Suprapubic skin (tissue), 4 donors: Measurements from ENCODE around the gene SPOCK1. TPM values are rescaled to one million over a fixed set of nuclear protein-coding genes. Genes with fewer than 3 reads are reported as not detected.

Experiments
- DNase-seq, 2 donors: peaks; one replicate each; pipeline ENCODE4 v3.0.0-alpha.2; 2019; ENCODE audit warnings: low spot score in 2 of 2
- H3K27ac ChIP-seq: fragments of 200-600 bp; sonication (generic); one replicate; pipeline ENCODE4 v1.5.1; 2019
- H3K27me3 ChIP-seq: fragments of 200-600 bp; sonication (generic); one replicate; pipeline ENCODE4 v1.5.1; 2019
- H3K36me3 ChIP-seq: fragments of 200-600 bp; sonication (generic); one replicate; pipeline ENCODE4 v1.5.1; 2019
- H3K4me1 ChIP-seq: fragments of 200-600 bp; sonication (generic); one replicate; pipeline ENCODE4 v1.5.1; 2019
- H3K4me3 ChIP-seq: fragments of 200-600 bp; sonication (generic); one replicate; pipeline ENCODE4 v1.5.1; 2019; ENCODE audit warnings: mild to moderate bottlenecking
- H3K9me3 ChIP-seq: fragments of 200-600 bp; sonication (generic); one replicate; pipeline ENCODE4 v1.5.1; 2019
- CTCF ChIP-seq, 2 donors: fragments of 200-600 bp in 1 of 2; fragments of 450-650 bp in 1 of 2; sonication (generic) in 1 of 2; IDR thresholded peaks; one replicate each; pipeline ENCODE4 v1.5.1; 2016 to 2019; ENCODE audit warnings: antibody characterized with exemption in 2 of 2, mild to moderate bottlenecking in 1 of 2, moderate library complexity in 1 of 2
- EP300 ChIP-seq: sonication (generic); formaldehyde crosslinking; IDR thresholded peaks from one replicate; pipeline ENCODE4 v1.6.1; 2017; ENCODE audit warnings: antibody characterized with exemption
- POLR2A ChIP-seq, 2 donors: fragments of 450-650 bp; IDR thresholded peaks; one replicate each; pipeline ENCODE4 v1.6.1; 2017; ENCODE audit warnings: antibody characterized with exemption in 2 of 2, mild to moderate bottlenecking in 2 of 2, moderate library complexity in 2 of 2
- POLR2AphosphoS5 ChIP-seq, 3 donors: sonication (generic); formaldehyde crosslinking; IDR thresholded peaks; one replicate each; pipeline ENCODE4 v1.6.1; 2017; ENCODE audit warnings: antibody characterized with exemption in 3 of 3
- WGBS: methylation state at CpG from one replicate; pipeline ENCODE4 v1.1.5; 2018; 5-methylcytosine and 5-hydroxymethylcytosine counted together
- total RNA-seq, 4 donors: library from RNA; depleted of rRNA; stranded (reverse); fragments of >200 nt; gene quantifications; one replicate each; pipeline ENCODE4 v1.1.0, GENCODE V29; 2016

Gene SPOCK1
- total RNA-seq, 4 donors from 2014 or later = 3.9 to 11.6 (median 5.4) TPM

DNA sequence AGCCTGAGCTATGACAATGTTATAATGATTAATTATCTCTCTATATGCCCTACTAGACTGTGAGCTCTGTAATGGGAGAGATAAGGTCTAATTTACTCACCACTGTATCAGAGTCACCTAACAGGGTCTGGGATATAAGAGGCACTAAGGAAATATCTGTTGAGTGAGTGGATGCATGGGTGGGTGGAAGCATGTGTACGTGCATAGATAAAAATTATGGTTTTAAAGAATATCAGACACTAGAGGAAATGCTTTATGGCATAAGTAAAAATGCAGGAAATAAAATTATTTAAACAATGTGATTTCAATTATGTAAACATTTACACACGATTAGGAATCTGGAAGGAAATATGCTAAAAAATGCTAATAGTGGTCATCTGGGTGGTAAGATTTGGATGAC, 137.8 kb downstream of the SPOCK1 start:
- WGBS = 71% methylated on average over 2 of the region's 2 CpGs
- Histone ChIP-seq H3K27ac (no peak overlapping the region), H3K4me1 (no peaks in the 10 kb centered on the region), H3K27me3 (no peaks in the 10 kb centered on the region), H3K9me3 (no peaks in the 10 kb centered on the region), H3K4me3 (no peak overlapping the region), H3K36me3 (no peaks in the 10 kb centered on the region)
- no peak for DNase-seq
- TF ChIP-seq CTCF (IDR thresholded peaks at IDR 0.05) = no peak
- TF ChIP-seq EP300 = no peak
- no peak for TF ChIP-seq POLR2A (IDR thresholded peaks at IDR 0.05)
- no peak for TF ChIP-seq POLR2AphosphoS5 (IDR thresholded peaks at IDR 0.05)

DNA sequence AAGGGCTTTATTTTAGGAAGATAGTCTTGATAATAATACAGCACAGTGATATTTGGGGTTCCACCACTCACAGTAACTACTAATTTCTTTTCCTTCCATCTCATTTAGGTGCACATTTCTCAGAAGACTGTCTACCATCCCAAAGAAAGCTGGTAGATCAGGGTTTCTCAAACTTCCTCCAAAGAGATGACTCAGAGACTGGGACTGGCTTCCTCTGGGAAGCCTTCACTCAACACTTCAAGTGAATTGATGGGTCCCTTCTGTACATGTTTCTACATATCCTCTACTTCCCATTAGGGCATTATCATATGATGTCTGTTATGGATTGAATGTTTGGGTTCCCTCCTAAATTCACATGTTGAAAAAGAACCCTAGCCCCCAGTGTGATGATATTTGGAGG, 138.5 kb downstream of the SPOCK1 start:
- Histone ChIP-seq H3K36me3 (no peaks in the 10 kb centered on the region), H3K9me3 (no peaks in the 10 kb centered on the region), H3K4me3 (no peak overlapping the region), H3K27ac (no peak overlapping the region), H3K4me1 (no peaks in the 10 kb centered on the region), H3K27me3 (peaks cover 3% of the 10 kb centered on the region)
- no peak for DNase-seq
- no peak for TF ChIP-seq CTCF (IDR thresholded peaks at IDR 0.05)
- TF ChIP-seq POLR2A (IDR thresholded peaks at IDR 0.05) = no peak
- TF ChIP-seq POLR2AphosphoS5 (IDR thresholded peaks at IDR 0.05) = no peak
- TF ChIP-seq EP300 = no peak

- TF ChIP-seq POLR2A (IDR thresholded peaks at IDR 0.05) (no peak), CTCF (IDR thresholded peaks at IDR 0.05) (no peak), EP300 (no peak), POLR2AphosphoS5 (IDR thresholded peaks at IDR 0.05) (no peak)
- Histone ChIP-seq H3K27me3 (peaks cover 4% of the 10 kb centered on the region), H3K36me3 (no peaks in the 10 kb centered on the region), H3K27ac (no peak overlapping the region), H3K9me3 (no peaks in the 10 kb centered on the region), H3K4me3 (no peak overlapping the region), H3K4me1 (no peaks in the 10 kb centered on the region)
- no peak for DNase-seq
These were observed 139.2 kb downstream of the SPOCK1 start for GRCh38 chr5:137359941-137360340.

DNA sequence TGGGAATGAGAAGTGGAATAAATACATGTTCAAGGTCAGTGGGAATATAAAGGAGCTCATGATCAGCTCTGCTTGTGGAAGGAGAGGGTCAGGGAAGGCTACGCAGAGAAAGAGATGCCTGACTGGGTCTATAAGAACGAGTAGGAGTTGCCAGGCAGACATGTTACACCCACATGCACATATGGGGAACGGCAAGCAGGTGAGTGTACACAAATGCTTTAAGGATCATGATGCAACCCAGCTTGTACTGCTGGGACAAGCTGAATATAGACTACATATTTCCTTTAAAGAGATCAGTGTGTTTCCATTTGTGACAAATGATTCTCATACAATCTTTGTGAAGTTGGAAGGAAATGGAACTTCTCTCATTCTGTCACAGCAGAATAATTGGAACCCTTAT, 141.7 kb downstream of the SPOCK1 start:
- no peaks in the 10 kb centered on the region for H3K4me1 ChIP-seq
- H3K4me3 ChIP-seq = no peak overlapping the region
- H3K9me3 ChIP-seq = no peaks in the 10 kb centered on the region
- WGBS = 81% methylated on average over 3 of the region's 3 CpGs
- H3K27ac ChIP-seq = no peak overlapping the region
- DNase-seq = no peak
- H3K36me3 ChIP-seq = no peaks in the 10 kb centered on the region
- TF ChIP-seq EP300 = no peak
- TF ChIP-seq POLR2AphosphoS5 (IDR thresholded peaks at IDR 0.05) = no peak
- TF ChIP-seq POLR2A (IDR thresholded peaks at IDR 0.05) = no peak
- no peak for TF ChIP-seq CTCF (IDR thresholded peaks at IDR 0.05)
- H3K27me3 ChIP-seq = peaks cover 4% of the 10 kb centered on the region

DNA sequence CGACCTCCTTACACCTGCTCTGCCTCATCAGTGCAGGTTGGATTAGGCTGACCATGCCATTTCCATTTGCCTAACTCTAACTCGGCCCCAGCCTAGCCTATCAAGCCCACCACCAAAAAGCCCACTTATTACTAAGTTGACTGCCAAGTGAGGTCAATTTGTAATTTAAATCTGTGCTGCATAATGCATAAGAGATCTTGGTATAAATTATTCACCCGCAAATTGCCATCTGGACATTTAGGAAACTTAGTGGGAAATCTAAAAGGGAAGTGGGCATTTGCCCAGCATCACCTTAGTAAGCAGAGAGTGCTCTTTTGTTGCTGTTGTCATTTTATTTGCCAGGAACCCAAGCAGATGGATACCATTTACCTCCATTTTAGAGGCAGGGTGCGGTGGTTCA, 143.0 kb downstream of the SPOCK1 start:
- Histone ChIP-seq H3K36me3 (no peaks in the 10 kb centered on the region), H3K27me3 (peaks cover 4% of the 10 kb centered on the region), H3K9me3 (no peaks in the 10 kb centered on the region), H3K27ac (no peak overlapping the region), H3K4me1 (no peaks in the 10 kb centered on the region), H3K4me3 (no peak overlapping the region)
- TF ChIP-seq POLR2AphosphoS5 (IDR thresholded peaks at IDR 0.05) = no peak
- TF ChIP-seq CTCF (IDR thresholded peaks at IDR 0.05) = no peak
- no peak for TF ChIP-seq POLR2A (IDR thresholded peaks at IDR 0.05)
- TF ChIP-seq EP300 = no peak
- 87% methylated on average over 4 of the region's 4 CpGs for WGBS
- no peak for DNase-seq
